Hepatocyte (in vitro differentiated cells): Measurements from ENCODE around the gene CHST11. TPM values are rescaled to one million over a fixed set of nuclear protein-coding genes. Genes with fewer than 3 reads are reported as not detected.

ENCODE experiments used
- DNase-seq: peaks from one replicate; pipeline ENCODE4 v3.0.0-alpha.2; 2016; ENCODE audit warnings: low spot score
- H2AFZ ChIP-seq: fragments of 200-600 bp; sonication (generic); 2 replicates; pipeline ENCODE4 v1.6.0; 2016; ENCODE audit warnings: antibody characterized with exemption, mild to moderate bottlenecking
- H3K27ac ChIP-seq: fragments of 200-600 bp; sonication (generic); 2 replicates; pipeline ENCODE4 v1.5.1; 2016; ENCODE audit warnings: mild to moderate bottlenecking
- H3K27me3 ChIP-seq: fragments of 200-600 bp; sonication (generic); 2 replicates; pipeline ENCODE4 v1.6.1; 2016
- H3K36me3 ChIP-seq: fragments of 200-600 bp; sonication (generic); replicated peaks from 2 replicates; pipeline ENCODE4 v1.5.1; 2016; ENCODE audit warnings: low read depth; ENCODE audit not compliant: insufficient read depth
- H3K4me1 ChIP-seq: fragments of 200-600 bp; sonication (generic); 2 replicates; pipeline ENCODE4 v1.5.1; 2016; ENCODE audit warnings: mild to moderate bottlenecking, moderate library complexity; ENCODE audit not compliant: insufficient read depth
- H3K4me2 ChIP-seq: fragments of 200-600 bp; sonication (generic); 2 replicates; pipeline ENCODE4 v1.6.0; 2016
- H3K4me3 ChIP-seq: fragments of 200-600 bp; sonication (generic); 2 replicates; pipeline ENCODE4 v1.5.1; 2016; ENCODE audit warnings: mild to moderate bottlenecking
- H3K79me2 ChIP-seq: fragments of 200-600 bp; sonication (generic); 2 replicates; pipeline ENCODE4 v1.6.0; 2017; ENCODE audit warnings: mild to moderate bottlenecking
- H3K9me2 ChIP-seq: fragments of 200-600 bp; sonication (generic); replicated peaks from 2 replicates; pipeline ENCODE4 v1.6.0; 2017; ENCODE audit warnings: mild to moderate bottlenecking; ENCODE audit not compliant: insufficient read depth
- H3K9me3 ChIP-seq: fragments of 200-600 bp; sonication (generic); 2 replicates; pipeline ENCODE4 v1.5.1; 2016; ENCODE audit warnings: low read depth, mild to moderate bottlenecking
- H4K20me1 ChIP-seq: fragments of 200-600 bp; sonication (generic); 2 replicates; pipeline ENCODE4 v1.6.0; 2016; ENCODE audit warnings: mild to moderate bottlenecking; ENCODE audit not compliant: insufficient read depth, poor library complexity, severe bottlenecking
- EZH2 ChIP-seq: fragments of 200-600 bp; sonication (generic); IDR thresholded peaks from 2 replicates; pipeline ENCODE4 v1.6.1; 2016; ENCODE audit warnings: antibody characterized with exemption, mild to moderate bottlenecking, borderline replicate concordance
- EZH2phosphoT487 ChIP-seq: fragments of 200-600 bp; sonication (generic); IDR thresholded peaks from one replicate; pipeline ENCODE4 v1.6.1; 2018; ENCODE audit warnings: antibody characterized with exemption, mild to moderate bottlenecking, low read depth, moderate library complexity; ENCODE audit not compliant: unreplicated experiment, severe bottlenecking
- WGBS: methylation state at CpG from one replicate; pipeline ENCODE4 v1.1.6; 2016; ENCODE audit warnings: low lambda C conversion rate; ENCODE audit errors: missing lambda C conversion rate; 5-methylcytosine and 5-hydroxymethylcytosine counted together
- polyA plus RNA-seq: library from polyadenylated mRNA; unstranded; fragments of >200 nt; fragmentation: Nextera tagmentation; extraction: Ambion mirVana; gene quantifications from 2 replicates; pipeline ENCODE4 v1.2.1, GENCODE V29; 2016
- total RNA-seq: library from RNA; depleted of rRNA; stranded (reverse); fragments of >200 nt; gene quantifications from 2 replicates; pipeline ENCODE4 v1.2.3, GENCODE V29; 2014
- TF ChIP-seq, protein P1 (sequence below): fragments of 200-600 bp; sonication (generic); IDR thresholded peaks from 2 replicates; pipeline ENCODE4 v1.5.1; 2016; ENCODE audit warnings: antibody characterized with exemption, mild to moderate bottlenecking; ENCODE audit not compliant: poor library complexity

CHST11 gene
- total and polyA plus RNA-seq, 2 experiments from 2014 or later, result 5.2 to 8.9 TPM

- Histone ChIP-seq H3K9me3 (no peaks in the 10 kb centered on the region), H3K36me3 (no peaks in the 10 kb centered on the region), H3K27ac (peak overlapping the region; percentile 51), H3K4me1 (no peaks in the 10 kb centered on the region), H3K9me2 (no peaks in the 10 kb centered on the region), H3K4me2 (peak overlapping the region; percentile 81), H3K4me3 (peak overlapping the region; percentile 63), H3K79me2 (peaks cover 10% of the 10 kb centered on the region), H3K27me3 (peaks cover 3% of the 10 kb centered on the region), H2AFZ (peak overlapping the region; percentile 84), H4K20me1 (peaks cover 5% of the 10 kb centered on the region)
- TF ChIP-seq EZH2phosphoT487, result no peak
- TF ChIP-seq EZH2, result no peak
- TF ChIP-seq, protein P1, sequence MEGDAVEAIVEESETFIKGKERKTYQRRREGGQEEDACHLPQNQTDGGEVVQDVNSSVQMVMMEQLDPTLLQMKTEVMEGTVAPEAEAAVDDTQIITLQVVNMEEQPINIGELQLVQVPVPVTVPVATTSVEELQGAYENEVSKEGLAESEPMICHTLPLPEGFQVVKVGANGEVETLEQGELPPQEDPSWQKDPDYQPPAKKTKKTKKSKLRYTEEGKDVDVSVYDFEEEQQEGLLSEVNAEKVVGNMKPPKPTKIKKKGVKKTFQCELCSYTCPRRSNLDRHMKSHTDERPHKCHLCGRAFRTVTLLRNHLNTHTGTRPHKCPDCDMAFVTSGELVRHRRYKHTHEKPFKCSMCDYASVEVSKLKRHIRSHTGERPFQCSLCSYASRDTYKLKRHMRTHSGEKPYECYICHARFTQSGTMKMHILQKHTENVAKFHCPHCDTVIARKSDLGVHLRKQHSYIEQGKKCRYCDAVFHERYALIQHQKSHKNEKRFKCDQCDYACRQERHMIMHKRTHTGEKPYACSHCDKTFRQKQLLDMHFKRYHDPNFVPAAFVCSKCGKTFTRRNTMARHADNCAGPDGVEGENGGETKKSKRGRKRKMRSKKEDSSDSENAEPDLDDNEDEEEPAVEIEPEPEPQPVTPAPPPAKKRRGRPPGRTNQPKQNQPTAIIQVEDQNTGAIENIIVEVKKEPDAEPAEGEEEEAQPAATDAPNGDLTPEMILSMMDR, result no peak
- WGBS, result 37% methylated on average over 9 of the region's 9 CpGs
- no peak for DNase-seq
Observed at GRCh38 chr12:104455578-104456416, 951 bp upstream of the CHST11 start.

DNA sequence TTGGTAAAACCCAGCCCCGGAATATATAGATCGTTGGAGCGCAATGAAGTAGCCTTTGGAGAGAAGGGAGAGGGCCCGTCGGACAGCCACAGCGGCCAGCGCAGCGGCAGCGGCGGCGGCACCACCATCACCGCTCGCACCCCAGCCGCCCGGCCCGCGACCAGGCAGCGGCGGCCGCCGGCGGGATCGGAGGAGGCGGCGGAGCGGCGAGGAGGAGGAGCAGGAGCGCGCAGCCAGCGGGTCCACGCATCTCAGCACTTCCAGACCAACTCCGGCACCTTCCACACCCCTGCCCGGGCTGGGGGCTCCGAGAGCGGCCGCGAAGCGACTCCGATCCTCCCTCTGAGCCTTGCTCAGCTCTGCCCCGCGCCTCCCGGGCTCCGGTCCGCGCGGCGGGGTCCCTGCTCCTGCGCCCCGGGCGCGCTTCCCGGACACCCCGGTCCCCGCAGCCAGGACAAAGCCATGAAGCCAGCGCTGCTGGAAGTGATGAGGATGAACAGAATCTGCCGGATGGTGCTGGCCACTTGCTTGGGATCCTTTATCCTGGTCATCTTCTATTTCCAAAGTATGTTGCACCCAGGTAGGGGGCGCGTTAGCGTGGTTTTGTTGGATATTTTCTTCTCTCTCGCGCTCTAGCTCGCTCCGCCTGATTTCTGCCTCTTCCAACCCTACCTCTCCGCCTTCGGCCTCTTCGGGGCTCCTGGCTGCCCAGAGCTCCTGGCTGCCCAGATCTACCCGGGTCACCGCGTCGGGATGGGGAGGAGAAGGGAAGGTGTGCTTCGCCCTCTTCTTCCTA lies 400 bp downstream of the CHST11 start:
- Histone ChIP-seq H3K4me2 (peak overlapping the region; percentile 81), H3K4me1 (no peaks in the 10 kb centered on the region), H2AFZ (peak overlapping the region; percentile 84), H3K27me3 (peaks cover 3% of the 10 kb centered on the region), H3K36me3 (no peaks in the 10 kb centered on the region), H3K9me2 (no peaks in the 10 kb centered on the region), H3K79me2 (peaks cover 21% of the 10 kb centered on the region), H3K27ac (peak overlapping the region; percentile 39), H4K20me1 (peaks cover 5% of the 10 kb centered on the region), H3K4me3 (peak overlapping the region; percentile 63), H3K9me3 (no peaks in the 10 kb centered on the region)
- under 1% methylated on average over 67 of the region's 71 CpGs for WGBS
- DNase-seq, result peak; percentile 77
- TF ChIP-seq EZH2phosphoT487, result no peak
- TF ChIP-seq, protein P1, result peak; percentile 51

- H3K4me3 ChIP-seq, result peak overlapping the region; percentile 63
- H2AFZ ChIP-seq, result peak overlapping the region; percentile 83
- H3K4me1 ChIP-seq, result no peaks in the 10 kb centered on the region
- no peaks in the 10 kb centered on the region for H3K36me3 ChIP-seq
- H3K9me3 ChIP-seq, result no peaks in the 10 kb centered on the region
- H3K27ac ChIP-seq, result peak overlapping the region; percentile 39
- H3K79me2 ChIP-seq, result peaks cover 24% of the 10 kb centered on the region
- H3K4me2 ChIP-seq, result peak overlapping the region; percentile 81
- peaks cover 5% of the 10 kb centered on the region for H4K20me1 ChIP-seq
- peak; percentile 48 for DNase-seq
- TF ChIP-seq EZH2 (no peak), EZH2phosphoT487 (no peak)
- TF ChIP-seq, protein P1, result no peak
- peaks cover 3% of the 10 kb centered on the region for H3K27me3 ChIP-seq
- H3K9me2 ChIP-seq, result no peaks in the 10 kb centered on the region
- under 1% methylated on average over 68 of the region's 71 CpGs for WGBS
Observed at GRCh38 chr12:104457746-104458693, 1.3 kb downstream of the CHST11 start.
